ENCODE measurements around the gene ZNF821. TPM values are rescaled to one million over a fixed set of nuclear protein-coding genes. Genes with fewer than 3 reads are reported as not detected.
"Not testable (repeated sequence)": the region's sequence is repeated elsewhere in the genome, so short reads cannot be mapped to it uniquely, and the experiment has no call there.

The ZNF821 gene
- total RNA-seq, 1 experiment from 2014 or later: 6.4 TPM

DNA sequence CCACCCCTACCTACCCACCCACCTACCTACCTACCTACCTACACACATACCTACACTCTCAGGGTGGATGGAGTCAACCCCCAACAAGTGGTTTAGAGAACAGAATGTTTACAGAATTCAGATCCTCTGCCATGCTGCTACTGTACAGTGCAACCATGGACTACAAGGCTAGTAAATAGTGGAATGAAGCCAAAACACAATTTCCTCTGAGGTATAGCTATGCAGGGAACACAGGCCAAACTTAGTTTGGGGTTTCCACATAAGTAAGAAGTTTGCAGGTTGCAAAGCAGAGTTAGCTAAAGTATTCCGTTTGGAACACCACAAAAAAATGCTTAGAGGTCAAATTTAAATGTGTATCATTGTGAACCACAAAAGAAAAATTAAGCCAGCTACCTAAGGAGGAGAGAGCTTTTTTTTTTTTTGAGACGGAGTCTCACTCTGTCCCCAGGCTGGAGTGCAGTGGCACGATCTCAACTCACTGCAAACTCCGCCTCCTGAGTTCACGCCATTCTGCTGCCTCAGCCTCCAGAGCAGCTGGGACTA lies 72.7 kb downstream of the ZNF821 start:
- Histone ChIP-seq H3K9me3 (ENCODE audit: control insufficient read depth, insufficient read depth, low read depth, low read length) (no peaks in the 10 kb centered on the region), H3K4me1 (ENCODE audit: control insufficient read depth, insufficient read depth, low read length) (peaks cover 11% of the 10 kb centered on the region), H3K4me3 (ENCODE audit: low read depth in 2 of 2, low read length in 2 of 2) (no peak overlapping the region), H3K36me3 (ENCODE audit: control insufficient read depth, insufficient read depth, low read length) (peaks cover 9% of the 10 kb centered on the region; the same call in 1 of the 2 replicates), H3K27ac (ENCODE audit: low read length) (no peak overlapping the region), H3K27me3 (ENCODE audit: control insufficient read depth, insufficient read depth, low read length) (no peaks in the 10 kb centered on the region)
- in situ Hi-C loops (cut with HindIII; ENCODE audit: low pct_unique_long_range_greater_than_20kb, low sequenced_read_pairs): no loop called here
- ChIA-PET POLR2A (no interaction called here), CTCF (no interaction called here)
- intact Hi-C loops (cut with micrococcal nuclease; ENCODE audit: unreplicated experiment): no loop called here
- DNase-seq (ENCODE audit: low read depth, low spot score) (no peak), ATAC-seq (no peak)
- TF ChIP-seq, protein P1, sequence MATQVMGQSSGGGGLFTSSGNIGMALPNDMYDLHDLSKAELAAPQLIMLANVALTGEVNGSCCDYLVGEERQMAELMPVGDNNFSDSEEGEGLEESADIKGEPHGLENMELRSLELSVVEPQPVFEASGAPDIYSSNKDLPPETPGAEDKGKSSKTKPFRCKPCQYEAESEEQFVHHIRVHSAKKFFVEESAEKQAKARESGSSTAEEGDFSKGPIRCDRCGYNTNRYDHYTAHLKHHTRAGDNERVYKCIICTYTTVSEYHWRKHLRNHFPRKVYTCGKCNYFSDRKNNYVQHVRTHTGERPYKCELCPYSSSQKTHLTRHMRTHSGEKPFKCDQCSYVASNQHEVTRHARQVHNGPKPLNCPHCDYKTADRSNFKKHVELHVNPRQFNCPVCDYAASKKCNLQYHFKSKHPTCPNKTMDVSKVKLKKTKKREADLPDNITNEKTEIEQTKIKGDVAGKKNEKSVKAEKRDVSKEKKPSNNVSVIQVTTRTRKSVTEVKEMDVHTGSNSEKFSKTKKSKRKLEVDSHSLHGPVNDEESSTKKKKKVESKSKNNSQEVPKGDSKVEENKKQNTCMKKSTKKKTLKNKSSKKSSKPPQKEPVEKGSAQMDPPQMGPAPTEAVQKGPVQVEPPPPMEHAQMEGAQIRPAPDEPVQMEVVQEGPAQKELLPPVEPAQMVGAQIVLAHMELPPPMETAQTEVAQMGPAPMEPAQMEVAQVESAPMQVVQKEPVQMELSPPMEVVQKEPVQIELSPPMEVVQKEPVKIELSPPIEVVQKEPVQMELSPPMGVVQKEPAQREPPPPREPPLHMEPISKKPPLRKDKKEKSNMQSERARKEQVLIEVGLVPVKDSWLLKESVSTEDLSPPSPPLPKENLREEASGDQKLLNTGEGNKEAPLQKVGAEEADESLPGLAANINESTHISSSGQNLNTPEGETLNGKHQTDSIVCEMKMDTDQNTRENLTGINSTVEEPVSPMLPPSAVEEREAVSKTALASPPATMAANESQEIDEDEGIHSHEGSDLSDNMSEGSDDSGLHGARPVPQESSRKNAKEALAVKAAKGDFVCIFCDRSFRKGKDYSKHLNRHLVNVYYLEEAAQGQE (IDR thresholded peaks at IDR 0.05; ENCODE audit: insufficient read depth in 1 of 2, low read depth in 2 of 2, low read length in 1 of 2): no peak
- no peak for TF ChIP-seq POLR2AphosphoS5 (IDR thresholded peaks at IDR 0.05; ENCODE audit: low read depth, low read length)
- TF ChIP-seq, protein P2, sequence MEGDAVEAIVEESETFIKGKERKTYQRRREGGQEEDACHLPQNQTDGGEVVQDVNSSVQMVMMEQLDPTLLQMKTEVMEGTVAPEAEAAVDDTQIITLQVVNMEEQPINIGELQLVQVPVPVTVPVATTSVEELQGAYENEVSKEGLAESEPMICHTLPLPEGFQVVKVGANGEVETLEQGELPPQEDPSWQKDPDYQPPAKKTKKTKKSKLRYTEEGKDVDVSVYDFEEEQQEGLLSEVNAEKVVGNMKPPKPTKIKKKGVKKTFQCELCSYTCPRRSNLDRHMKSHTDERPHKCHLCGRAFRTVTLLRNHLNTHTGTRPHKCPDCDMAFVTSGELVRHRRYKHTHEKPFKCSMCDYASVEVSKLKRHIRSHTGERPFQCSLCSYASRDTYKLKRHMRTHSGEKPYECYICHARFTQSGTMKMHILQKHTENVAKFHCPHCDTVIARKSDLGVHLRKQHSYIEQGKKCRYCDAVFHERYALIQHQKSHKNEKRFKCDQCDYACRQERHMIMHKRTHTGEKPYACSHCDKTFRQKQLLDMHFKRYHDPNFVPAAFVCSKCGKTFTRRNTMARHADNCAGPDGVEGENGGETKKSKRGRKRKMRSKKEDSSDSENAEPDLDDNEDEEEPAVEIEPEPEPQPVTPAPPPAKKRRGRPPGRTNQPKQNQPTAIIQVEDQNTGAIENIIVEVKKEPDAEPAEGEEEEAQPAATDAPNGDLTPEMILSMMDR (IDR thresholded peaks at IDR 0.05): no peak
- TF ChIP-seq SIN3A (IDR thresholded peaks at IDR 0.05; ENCODE audit: borderline replicate concordance, insufficient read depth, low read depth, low read length): no peak
- TF ChIP-seq TCF7L2 (IDR thresholded peaks at IDR 0.05; ENCODE audit: low read depth, low read length): no peak
- no TSS peak for BruUV-seq (replicated peaks)

DNA sequence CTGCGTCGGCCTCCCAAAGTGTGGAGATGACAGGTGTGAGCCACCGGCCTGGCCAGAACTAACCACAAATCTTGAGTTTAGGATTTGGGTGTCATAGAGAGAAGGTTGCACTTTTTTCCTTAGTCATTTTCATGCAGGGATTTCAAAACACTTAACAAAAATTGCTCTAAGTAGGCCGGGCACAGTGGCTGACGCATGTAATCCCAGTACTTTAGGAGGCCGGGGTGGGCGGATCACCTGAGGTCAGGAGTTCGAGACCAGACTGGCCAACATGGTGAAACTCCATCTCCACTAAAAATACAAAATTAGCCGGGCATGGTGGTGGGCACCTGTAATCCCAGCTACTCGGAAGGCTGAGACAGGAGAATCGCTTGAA lies 73.8 kb downstream of the ZNF821 start:
- BruUV-seq (replicated peaks); H3K4me3 ChIP-seq (ENCODE audit: low read depth in 2 of 2, low read length in 2 of 2); intact Hi-C loops (cut with micrococcal nuclease; ENCODE audit: unreplicated experiment); H3K27ac ChIP-seq (ENCODE audit: low read length); in situ Hi-C loops (cut with HindIII; ENCODE audit: low pct_unique_long_range_greater_than_20kb, low sequenced_read_pairs); H3K27me3 ChIP-seq (ENCODE audit: control insufficient read depth, insufficient read depth, low read length); H3K9me3 ChIP-seq (ENCODE audit: control insufficient read depth, insufficient read depth, low read depth, low read length); DNase-seq (ENCODE audit: low read depth, low spot score); POLR2A ChIA-PET; ATAC-seq; CTCF ChIA-PET; H3K36me3 ChIP-seq (ENCODE audit: control insufficient read depth, insufficient read depth, low read length): not testable (repeated sequence)
- H3K4me1 ChIP-seq (ENCODE audit: control insufficient read depth, insufficient read depth, low read length): peaks cover 14% of the 10 kb centered on the region

Other genes starting within 250 kb of the ZNF821 start
- gene PHLPP2, start 159.5 kb downstream of the ZNF821 start, total RNA-seq (2021; ENCODE audit: unreplicated experiment): 13.1 TPM
- gene AP1G1, start 75.3 kb downstream of the ZNF821 start, total RNA-seq (2021; ENCODE audit: unreplicated experiment): 63.8 TPM
- 17.3 TPM for gene ATXN1L, start 38.2 kb downstream of the ZNF821 start, total RNA-seq (2021; ENCODE audit: unreplicated experiment)
- gene IST1, start 11.3 kb upstream of the ZNF821 start, total RNA-seq (2021; ENCODE audit: unreplicated experiment): 173 TPM
- not detected for gene PKD1L3, start 116.2 kb upstream of the ZNF821 start, total RNA-seq (2021; ENCODE audit: unreplicated experiment)
- 8.9 TPM for gene DHODH, start 124.6 kb upstream of the ZNF821 start, total RNA-seq (2021; ENCODE audit: unreplicated experiment)
- 7.0 TPM for gene HP, start 170.3 kb upstream of the ZNF821 start, total RNA-seq (2021; ENCODE audit: unreplicated experiment)
- gene HPR, start 179.0 kb upstream of the ZNF821 start, total RNA-seq (2021; ENCODE audit: unreplicated experiment): not detected
- 7.7 TPM for gene TXNL4B, start 209.4 kb upstream of the ZNF821 start, total RNA-seq (2021; ENCODE audit: unreplicated experiment)
- gene DHX38, start 209.7 kb upstream of the ZNF821 start, total RNA-seq (2021; ENCODE audit: unreplicated experiment): 45.5 TPM